Trophoblast cell (in vitro differentiated cells and primary cell): Measurements from ENCODE around the gene DUOXA2.

Source experiments
- DNase-seq, 2 donors: peaks; one replicate each; pipeline ENCODE4 v3.0.0-alpha.2; 2016
- H2AFZ ChIP-seq: 2 replicates; pipeline ENCODE4 v1.6.1; 2013; ENCODE audit warnings: low read length, moderate library complexity, mild to moderate bottlenecking; ENCODE audit not compliant: insufficient read depth, poor library complexity
- H2AK5ac ChIP-seq: 2 replicates; pipeline ENCODE4 v1.6.1; 2013; ENCODE audit warnings: mild to moderate bottlenecking, low read length
- H2BK120ac ChIP-seq: 2 replicates; pipeline ENCODE4 v1.6.1; 2013; ENCODE audit warnings: low read length, mild to moderate bottlenecking, moderate library complexity; ENCODE audit not compliant: insufficient read depth, poor library complexity
- H2BK12ac ChIP-seq: 2 replicates; pipeline ENCODE4 v1.6.1; 2013; ENCODE audit warnings: mild to moderate bottlenecking, low read length, moderate library complexity
- H2BK5ac ChIP-seq: 2 replicates; pipeline ENCODE4 v1.6.1; 2013; ENCODE audit warnings: low read length, low read depth, moderate library complexity, mild to moderate bottlenecking; ENCODE audit not compliant: poor library complexity
- H3K14ac ChIP-seq: 2 replicates; pipeline ENCODE4 v1.6.1; 2013; ENCODE audit warnings: mild to moderate bottlenecking, low read length
- H3K18ac ChIP-seq: 2 replicates; pipeline ENCODE4 v1.6.1; 2013; ENCODE audit warnings: mild to moderate bottlenecking, low read length
- H3K23ac ChIP-seq: 2 replicates; pipeline ENCODE4 v1.6.1; 2013; ENCODE audit warnings: low read length
- H3K27ac ChIP-seq: 2 replicates; pipeline ENCODE4 v1.5.1; 2013; ENCODE audit warnings: low read depth, mild to moderate bottlenecking, inconsistent platforms, low read length, moderate library complexity
- H3K27me3 ChIP-seq: 2 replicates; pipeline ENCODE4 v1.6.1; 2013; ENCODE audit warnings: inconsistent platforms, mild to moderate bottlenecking, low read length, moderate library complexity; ENCODE audit not compliant: insufficient read depth
- H3K36me3 ChIP-seq, 2 experiments: 1 replicate in 1 of 2; 2 replicates in 1 of 2; pipeline ENCODE4 v1.6.1; 2013; ENCODE audit warnings: low read length in 2 of 2, mild to moderate bottlenecking in 2 of 2, moderate library complexity in 1 of 2; ENCODE audit not compliant: insufficient read depth in 2 of 2, control insufficient read depth in 1 of 2
- H3K4ac ChIP-seq: 2 replicates; pipeline ENCODE4 v1.6.1; 2013; ENCODE audit warnings: low read depth, mild to moderate bottlenecking, low read length, moderate library complexity
- H3K4me1 ChIP-seq, 2 experiments: 1 replicate in 1 of 2; 2 replicates in 1 of 2; pipeline ENCODE4 v1.6.1; 2013; ENCODE audit warnings: low read length in 2 of 2, mild to moderate bottlenecking in 2 of 2, moderate library complexity in 1 of 2; ENCODE audit not compliant: insufficient read depth in 2 of 2, control insufficient read depth in 1 of 2
- H3K4me2 ChIP-seq: 2 replicates; pipeline ENCODE4 v1.6.1; 2013; ENCODE audit warnings: inconsistent platforms, mild to moderate bottlenecking, low read length, moderate library complexity
- H3K4me3 ChIP-seq: 2 replicates; pipeline ENCODE4 v1.5.1; 2013; ENCODE audit warnings: mild to moderate bottlenecking, low read depth, low read length, inconsistent platforms
- H3K79me1 ChIP-seq: one replicate; pipeline ENCODE4 v1.6.1; 2013; ENCODE audit warnings: low read length
- H3K79me2 ChIP-seq: 2 replicates; pipeline ENCODE4 v1.6.1; 2013; ENCODE audit warnings: low read length, mild to moderate bottlenecking; ENCODE audit not compliant: control insufficient read depth, insufficient read depth, poor library complexity
- H3K9ac ChIP-seq: 2 replicates; pipeline ENCODE4 v1.6.1; 2013; ENCODE audit warnings: mild to moderate bottlenecking, low read length
- H3K9me3 ChIP-seq: 2 replicates; pipeline ENCODE4 v1.6.1; 2013; ENCODE audit warnings: low read depth, mild to moderate bottlenecking, control low read depth, inconsistent platforms, low read length; ENCODE audit not compliant: insufficient read depth
- H4K12ac ChIP-seq: 2 replicates; pipeline ENCODE4 v1.6.1; 2013; ENCODE audit warnings: low read depth, mild to moderate bottlenecking, low read length, moderate library complexity
- H4K8ac ChIP-seq: 2 replicates; pipeline ENCODE4 v1.6.1; 2013; ENCODE audit warnings: low read depth, mild to moderate bottlenecking, low read length, moderate library complexity
- H4K91ac ChIP-seq: one replicate; pipeline ENCODE4 v1.6.1; 2013; ENCODE audit warnings: low read depth, mild to moderate bottlenecking, low read length, moderate library complexity
- WGBS: extraction: QIAGEN DNeasy Blood & Tissue Kit; methylation state at CpG from one replicate; pipeline ENCODE4 v1.1.7; 2013; ENCODE audit warnings: missing lambda C conversion rate; ENCODE audit not compliant: insufficient read length, insufficient coverage; ENCODE audit errors: extremely low coverage; 5-methylcytosine and 5-hydroxymethylcytosine counted together

DUOXA2 gene

GRCh38 chr15:45112591-45113379, 1.3 kb upstream of the DUOXA2 start:
- H3K23ac ChIP-seq = no peak overlapping the region
- H3K79me1 ChIP-seq = no peaks in the 10 kb centered on the region
- no peak overlapping the region for H3K18ac ChIP-seq
- H2BK120ac ChIP-seq = no peak overlapping the region
- no peak for DNase-seq
- no peak overlapping the region for H4K91ac ChIP-seq
- no peak overlapping the region for H2AK5ac ChIP-seq
- H3K27ac ChIP-seq = no peak overlapping the region
- no CpG with 5 or more reads among the region's 58 CpGs for WGBS
- no peak overlapping the region for H3K9ac ChIP-seq
- H3K9me3 ChIP-seq = peaks cover 1% of the 10 kb centered on the region
- H2BK12ac ChIP-seq = no peak overlapping the region
- H4K8ac ChIP-seq = no peak overlapping the region
- H3K27me3 ChIP-seq = peaks cover 80% of the 10 kb centered on the region
- H2BK5ac ChIP-seq = no peak overlapping the region
- H3K4ac ChIP-seq = no peak overlapping the region
- no peak overlapping the region for H4K12ac ChIP-seq
- H2AFZ ChIP-seq = no peak overlapping the region
- H3K4me2 ChIP-seq = peak overlapping the region; percentile 2
- no peak overlapping the region for H3K4me3 ChIP-seq
- H3K14ac ChIP-seq = no peak overlapping the region
- H3K79me2 ChIP-seq = no peaks in the 10 kb centered on the region
- H3K36me3 ChIP-seq = no peaks in the 10 kb centered on the region
- H3K4me1 ChIP-seq = peaks cover 3% of the 10 kb centered on the region in 2 experiments

DNA sequence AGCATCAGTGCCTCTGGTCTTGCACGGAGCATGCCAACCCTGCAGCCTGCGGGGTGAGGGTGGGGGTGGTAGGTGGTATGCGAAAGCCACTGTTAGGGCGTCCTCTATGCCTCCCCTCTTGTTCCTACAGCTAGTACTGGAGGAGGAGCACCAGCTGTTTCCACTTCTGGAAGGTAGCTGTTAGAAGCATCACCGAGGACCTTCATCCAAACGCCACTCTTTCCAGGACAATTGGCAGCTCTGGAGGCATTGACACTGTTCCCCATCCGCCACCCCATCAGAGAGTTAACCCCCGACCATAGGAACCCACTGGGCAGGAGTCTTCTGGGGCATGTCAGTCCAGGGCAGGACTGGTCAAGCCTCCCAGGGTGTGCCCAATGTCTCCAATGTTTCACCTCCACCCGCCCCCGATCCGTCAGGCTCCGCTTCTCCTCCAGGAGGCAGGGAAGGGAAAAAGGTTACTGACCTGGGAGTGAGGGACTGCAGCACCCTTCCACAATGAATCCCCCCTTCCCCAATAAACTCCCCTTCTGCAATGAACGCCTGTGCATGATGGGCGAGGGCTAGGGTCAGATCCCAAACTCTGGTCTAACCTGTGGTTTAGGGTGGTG, 641 bp upstream of the DUOXA2 start:
- Histone ChIP-seq H4K8ac (no peak overlapping the region), H3K4me2 (no peak overlapping the region), H3K14ac (no peak overlapping the region), H4K12ac (no peak overlapping the region), H3K18ac (no peak overlapping the region), H2AFZ (no peak overlapping the region), H2BK120ac (no peak overlapping the region), H3K4ac (no peak overlapping the region), H2BK5ac (no peak overlapping the region), H3K27me3 (peaks cover 81% of the 10 kb centered on the region), H3K79me2 (no peaks in the 10 kb centered on the region), H3K9ac (no peak overlapping the region), H4K91ac (no peak overlapping the region), H3K4me1 (peaks cover 4% of the 10 kb centered on the region in 2 experiments), H2BK12ac (no peak overlapping the region), H3K9me3 (peaks cover 2% of the 10 kb centered on the region), H3K4me3 (no peak overlapping the region), H2AK5ac (no peak overlapping the region), H3K79me1 (no peaks in the 10 kb centered on the region), H3K36me3 (no peaks in the 10 kb centered on the region), H3K23ac (no peak overlapping the region), H3K27ac (no peak overlapping the region)
- DNase-seq = no peak
- no CpG with 5 or more reads among the region's 14 CpGs for WGBS

DNA sequence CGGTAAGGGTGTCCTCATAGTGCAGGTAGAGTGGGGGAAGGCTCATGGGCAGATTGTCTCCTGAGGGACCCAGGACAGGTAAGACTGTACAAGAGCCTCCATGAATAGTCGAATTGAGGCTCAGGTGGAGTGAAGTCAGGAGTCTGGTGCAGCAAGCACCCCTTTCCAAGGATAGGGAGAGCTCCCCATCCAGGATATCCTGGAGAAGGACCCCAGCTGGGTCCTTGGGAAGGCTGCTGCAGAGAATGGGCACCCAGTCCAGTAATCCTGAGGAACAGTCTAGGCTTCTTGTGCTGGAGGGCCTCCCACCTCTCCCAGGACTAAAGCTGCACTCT, 592 bp downstream of the DUOXA2 start:
- H2BK5ac ChIP-seq = no peak overlapping the region
- H3K4me2 ChIP-seq = no peak overlapping the region
- no peak overlapping the region for H3K14ac ChIP-seq
- H3K4me3 ChIP-seq = no peak overlapping the region
- no peaks in the 10 kb centered on the region for H3K79me2 ChIP-seq
- H2BK120ac ChIP-seq = no peak overlapping the region
- no peak for DNase-seq
- H4K91ac ChIP-seq = no peak overlapping the region
- no peaks in the 10 kb centered on the region for H3K79me1 ChIP-seq
- H4K12ac ChIP-seq = no peak overlapping the region
- H3K9ac ChIP-seq = no peak overlapping the region
- peaks cover 75% of the 10 kb centered on the region for H3K27me3 ChIP-seq
- H4K8ac ChIP-seq = no peak overlapping the region
- H3K18ac ChIP-seq = no peak overlapping the region
- no peak overlapping the region for H2AK5ac ChIP-seq
- peaks cover 2% of the 10 kb centered on the region for H3K9me3 ChIP-seq
- H3K36me3 ChIP-seq = no peaks in the 10 kb centered on the region
- H3K4ac ChIP-seq = no peak overlapping the region
- no CpG with 5 or more reads among the region's 2 CpGs for WGBS
- H2AFZ ChIP-seq = no peak overlapping the region
- H3K23ac ChIP-seq = no peak overlapping the region
- H3K4me1 ChIP-seq = peaks cover 4% of the 10 kb centered on the region in 2 experiments
- no peak overlapping the region for H2BK12ac ChIP-seq
- H3K27ac ChIP-seq = no peak overlapping the region

DNA sequence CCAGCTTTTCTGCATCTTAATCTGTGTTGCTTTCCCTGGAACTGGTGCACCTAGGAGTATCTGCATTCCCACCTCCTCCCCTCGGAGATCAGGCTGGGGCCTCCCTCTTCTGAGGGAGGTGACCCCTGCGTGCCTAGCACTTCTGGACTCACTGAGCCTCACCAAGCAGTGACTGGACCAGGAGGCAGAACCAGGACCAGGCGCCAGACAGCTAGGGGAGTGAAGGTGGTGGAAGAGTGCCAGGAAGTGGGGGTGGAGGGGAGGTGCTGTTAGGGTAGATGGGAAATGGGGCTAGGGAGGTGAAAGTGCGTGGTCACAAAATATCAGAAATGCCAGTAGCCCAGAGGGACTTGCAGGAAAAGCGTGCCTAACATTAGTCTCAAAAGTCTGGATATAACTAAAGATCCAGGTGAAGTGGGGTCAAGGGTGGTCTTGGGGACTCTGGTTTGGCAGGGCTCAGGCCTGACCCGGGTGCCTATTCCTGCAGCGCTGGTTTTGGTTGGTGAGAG, 1.2 kb downstream of the DUOXA2 start:
- Histone ChIP-seq H3K4me1 (peaks cover 4% of the 10 kb centered on the region in 2 experiments), H3K23ac (no peak overlapping the region), H2BK120ac (no peak overlapping the region), H3K4me3 (no peak overlapping the region), H4K91ac (no peak overlapping the region), H3K9me3 (peaks cover 2% of the 10 kb centered on the region), H3K4me2 (no peak overlapping the region), H4K12ac (no peak overlapping the region), H4K8ac (no peak overlapping the region), H3K27me3 (peaks cover 72% of the 10 kb centered on the region), H2BK12ac (no peak overlapping the region), H3K14ac (no peak overlapping the region), H2AK5ac (no peak overlapping the region), H3K36me3 (no peaks in the 10 kb centered on the region), H3K27ac (no peak overlapping the region), H2AFZ (no peak overlapping the region), H3K9ac (no peak overlapping the region), H3K79me2 (no peaks in the 10 kb centered on the region), H3K79me1 (no peaks in the 10 kb centered on the region), H3K18ac (no peak overlapping the region), H3K4ac (no peak overlapping the region), H2BK5ac (no peak overlapping the region)
- no peak for DNase-seq
- WGBS = no CpG with 5 or more reads among the region's 7 CpGs
